GM12873 (cell line): ENCODE results near the gene DLX2.

Source experiments
- CTCF ChIP-seq: IDR thresholded peaks from 2 replicates; pipeline ENCODE4 v1.5.1; 2012; ENCODE audit warnings: low read depth, mild to moderate bottlenecking, moderate library complexity, low read length, control low read depth; ENCODE audit not compliant: insufficient read depth; ENCODE audit errors: missing control alignments

DLX2 gene

DNA sequence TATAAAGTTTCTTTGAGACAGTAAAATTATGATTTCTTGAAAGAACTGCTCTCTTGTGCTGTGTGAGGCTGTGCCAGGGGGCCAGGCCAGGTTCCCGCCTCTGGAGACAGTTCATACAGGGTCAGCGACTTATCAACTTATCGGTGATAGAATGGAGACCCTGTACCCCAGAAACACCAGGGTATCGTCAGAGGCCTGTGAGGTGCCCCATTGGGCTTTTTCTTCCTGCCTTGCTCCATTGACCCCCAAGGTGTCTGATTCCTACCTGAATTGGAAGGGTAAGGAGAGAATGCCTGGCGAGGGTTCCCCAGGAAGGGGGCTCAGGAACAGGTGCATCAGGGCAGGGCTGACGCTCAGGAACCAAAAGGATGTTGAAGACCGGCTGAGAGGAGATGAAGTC lies 13.1 kb downstream of the DLX2 start:
- TF ChIP-seq CTCF: no peak

DNA sequence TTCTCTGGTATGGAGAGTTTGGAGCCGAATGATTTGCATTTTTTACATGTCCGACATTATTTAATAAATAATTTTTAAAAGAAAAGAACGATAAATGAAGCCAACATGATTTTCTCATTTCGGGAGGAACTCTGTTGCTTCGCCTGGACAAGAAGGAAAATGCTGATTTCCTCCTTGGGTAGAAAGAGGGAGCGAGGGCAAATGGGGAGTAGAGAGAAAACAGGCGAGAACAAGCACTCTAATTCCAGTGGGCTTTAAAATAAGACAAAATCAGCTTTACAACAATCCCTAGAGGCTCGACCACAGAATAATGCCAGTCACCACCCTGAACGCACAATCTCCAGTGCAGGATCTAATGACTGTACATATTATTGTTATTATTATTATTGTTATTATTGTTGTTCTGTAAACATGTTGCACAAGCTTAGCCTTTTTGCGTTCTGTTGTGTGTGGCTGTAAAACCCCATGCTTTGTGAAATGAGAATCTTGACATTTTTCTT lies 13.6 kb downstream of the DLX2 start:
- no peak for TF ChIP-seq CTCF

- TF ChIP-seq CTCF: no peak
Observed at GRCh38 chr2:172088245-172089004, 14.3 kb downstream of the DLX2 start.

GRCh38 chr2:172087780-172088244 lies 14.9 kb downstream of the DLX2 start:
- TF ChIP-seq CTCF: no peak

DNA sequence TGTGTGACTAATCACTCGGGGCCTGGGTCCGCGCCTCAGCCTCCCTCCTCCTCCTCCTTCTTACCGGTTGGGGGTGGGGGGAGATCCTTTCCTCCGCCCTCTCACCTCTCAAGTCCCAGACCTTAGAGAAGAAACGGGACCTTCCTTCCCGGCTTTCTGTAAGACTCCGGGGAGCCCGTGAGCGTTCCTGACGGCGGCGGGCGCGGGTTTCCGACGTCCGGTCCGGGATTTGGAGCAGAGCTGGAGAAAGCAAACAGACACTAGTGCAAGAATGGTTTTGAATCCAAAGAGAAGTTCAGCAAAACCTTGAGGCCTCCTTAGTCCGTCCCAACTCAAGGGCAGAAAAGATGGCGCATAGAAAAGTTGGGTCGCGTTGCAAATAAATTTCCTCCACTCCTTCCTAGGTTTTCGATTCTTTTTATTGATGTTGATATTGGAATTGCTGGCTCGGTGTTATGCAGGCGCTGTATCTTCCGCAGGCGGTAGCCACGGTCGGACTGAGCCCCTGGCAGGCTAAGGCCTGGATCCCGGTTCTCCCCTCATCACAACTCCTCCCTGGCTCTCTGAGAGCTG lies 15.4 kb downstream of the DLX2 start:
- TF ChIP-seq CTCF: no peak

GRCh38 chr2:172086241-172087206 lies 16.2 kb downstream of the DLX2 start:
- TF ChIP-seq CTCF: peak; percentile 42
